HG03039 (cell line): Measurements from ENCODE around the gene MBTD1.
"Not testable (repeated sequence)": the region's sequence is repeated elsewhere in the genome, so short reads cannot be mapped to it uniquely, and the experiment has no call there.

Experiments used
- ATAC-seq: cut with Tn5 transposase; IDR thresholded peaks from one replicate; pipeline ENCODE4 v1.9.1; 2021; ENCODE audit warnings: mild to moderate bottlenecking, moderate library complexity; ENCODE audit not compliant: unreplicated experiment

The MBTD1 gene

DNA sequence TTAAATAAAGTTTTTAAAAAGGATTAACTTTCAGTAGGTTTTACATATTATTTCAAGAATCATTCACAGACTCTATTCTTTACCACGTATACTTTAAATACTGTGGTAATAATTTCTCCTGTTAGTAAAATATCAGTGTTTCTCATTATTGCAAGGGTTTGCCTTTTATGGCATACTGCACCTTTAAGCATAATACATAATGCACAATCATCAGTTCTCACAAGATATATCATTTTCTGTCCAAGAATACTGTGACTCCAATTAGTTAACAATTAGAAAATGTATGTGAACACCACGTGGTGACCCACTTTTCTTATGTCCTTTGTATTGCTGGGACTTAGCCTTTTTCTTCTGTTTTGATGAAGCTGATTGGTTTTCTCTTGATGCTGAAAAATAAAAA, 68.0 kb downstream of the MBTD1 start:
- ATAC-seq: no peak

DNA sequence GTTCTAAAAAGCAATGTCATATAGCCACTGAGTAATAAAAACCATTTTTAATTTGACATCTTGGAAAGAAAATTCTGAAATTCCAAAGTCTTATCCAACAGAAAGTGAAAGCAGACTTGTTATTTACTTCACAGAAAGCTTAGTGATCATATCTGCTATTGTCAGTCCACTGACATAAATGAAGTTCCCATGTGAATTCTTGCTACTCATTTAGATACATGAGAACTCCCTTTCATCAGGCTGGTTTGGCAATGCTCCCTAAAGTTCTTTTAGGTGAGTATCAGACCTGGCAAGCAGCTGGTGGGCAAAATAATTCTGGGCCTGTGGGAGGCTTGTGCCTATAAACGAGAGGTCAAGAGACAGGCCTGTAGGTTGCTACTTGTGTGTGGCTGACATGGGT, 70.2 kb downstream of the MBTD1 start:
- no peak for ATAC-seq

DNA sequence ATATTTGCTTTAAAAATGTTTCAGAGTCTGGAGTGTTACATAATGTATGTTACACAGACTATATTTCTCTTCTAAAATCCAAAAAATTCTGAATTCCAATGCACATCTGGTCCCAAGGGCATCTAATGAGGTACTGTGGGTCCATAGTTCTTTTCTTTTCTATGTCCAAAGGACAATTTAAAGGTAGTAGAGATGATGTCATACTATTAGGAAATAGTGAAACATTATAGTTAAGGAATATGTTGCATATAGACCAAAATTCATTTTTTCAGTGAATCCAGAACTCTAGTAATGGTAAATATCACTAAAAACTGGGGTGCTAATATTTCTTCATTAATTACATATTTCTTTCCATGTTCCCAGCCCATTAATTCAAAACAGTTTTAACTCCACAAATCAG, 70.7 kb downstream of the MBTD1 start:
- ATAC-seq: no peak

DNA sequence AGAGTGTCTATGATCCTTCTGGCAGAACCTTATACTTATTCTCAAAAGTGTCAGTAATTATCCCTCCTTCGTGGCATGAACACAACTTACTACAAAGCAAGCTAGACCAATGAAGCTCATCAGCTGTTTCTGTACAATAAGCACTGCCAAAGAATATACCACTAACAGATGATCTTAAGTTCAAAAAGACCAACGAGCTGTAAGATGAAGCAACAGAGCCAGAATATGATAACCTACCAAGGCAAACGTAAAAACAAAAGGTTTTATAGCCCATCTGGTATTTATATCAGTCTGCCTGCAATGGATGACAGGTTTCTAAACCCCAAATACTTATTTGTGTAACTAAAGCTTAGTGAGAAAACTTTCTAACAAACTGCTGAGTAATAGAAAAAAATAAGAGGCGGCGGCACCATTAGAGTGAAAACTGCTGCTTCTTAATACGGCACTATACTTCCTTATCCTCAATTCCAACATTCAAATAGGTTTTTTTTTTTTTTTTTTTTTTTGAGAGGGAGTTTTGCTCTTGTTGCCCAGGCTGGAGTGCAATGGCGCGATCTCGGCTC, 71.5 kb downstream of the MBTD1 start:
- ATAC-seq: no peak

DNA sequence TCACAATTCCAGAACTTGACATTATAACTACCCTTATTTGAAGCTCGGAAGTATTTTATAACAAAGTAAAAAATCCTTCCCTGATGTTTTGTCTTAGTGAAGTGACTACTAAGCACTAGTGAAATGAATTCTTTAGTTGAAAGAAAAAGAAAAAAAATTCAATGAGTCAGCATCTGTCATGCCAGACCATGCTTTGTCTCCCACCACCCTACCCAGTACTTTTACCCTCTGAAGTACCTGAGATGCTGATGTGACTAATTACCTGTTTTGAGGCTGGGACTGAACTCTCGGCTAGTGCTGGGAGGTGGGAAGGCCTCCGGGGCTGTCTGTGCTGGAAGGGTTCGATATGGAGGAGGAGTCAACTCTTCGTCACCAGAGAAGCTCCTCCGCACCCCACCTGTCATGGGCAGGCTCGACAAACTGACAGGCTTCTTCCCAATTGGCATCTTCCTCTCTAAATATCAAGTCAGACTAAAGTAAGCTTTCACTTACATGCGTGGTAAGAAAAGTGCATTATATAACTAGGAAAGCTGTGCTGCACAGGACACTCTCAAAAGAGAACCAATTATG, 74.0 kb downstream of the MBTD1 start:
- ATAC-seq: no peak

DNA sequence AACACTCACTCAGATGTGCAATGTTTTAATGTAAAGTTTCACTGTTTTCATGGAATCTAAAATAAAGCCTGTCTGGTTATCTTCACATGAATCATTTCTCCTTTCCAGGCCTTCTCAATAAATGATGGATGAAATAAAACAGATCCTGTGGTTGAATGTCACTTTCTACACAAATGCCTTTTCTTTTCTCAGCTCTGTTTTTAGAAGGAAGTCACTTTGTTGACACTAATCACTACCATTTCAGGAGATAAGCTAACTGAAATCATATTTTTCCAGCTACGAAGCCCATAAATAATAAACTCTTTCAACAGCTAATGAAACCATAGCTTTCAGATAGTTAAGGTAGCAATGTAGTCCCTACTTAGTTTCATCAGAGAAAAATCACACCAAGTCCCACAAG, 75.7 kb downstream of the MBTD1 start:
- ATAC-seq: no peak

DNA sequence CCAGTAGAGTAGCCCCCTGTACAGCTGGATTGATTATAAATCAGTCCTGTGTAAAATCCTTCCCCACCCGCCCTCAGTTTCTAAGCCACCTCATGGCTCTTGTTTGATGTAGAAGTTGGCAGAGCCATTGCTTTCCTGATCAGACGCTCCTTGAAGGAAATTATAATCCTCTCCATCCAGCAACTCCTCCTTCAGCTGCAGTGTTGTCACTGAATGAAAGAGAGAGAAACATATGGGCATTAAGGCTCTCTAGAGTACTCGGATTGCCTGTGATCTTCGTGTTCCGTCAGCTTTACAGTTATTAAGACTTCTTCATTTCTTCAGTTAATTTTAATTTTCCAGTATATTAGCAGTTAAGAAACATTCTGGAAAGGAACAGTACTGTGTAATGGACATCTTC, 79.4 kb downstream of the MBTD1 start:
- ATAC-seq: no peak

DNA sequence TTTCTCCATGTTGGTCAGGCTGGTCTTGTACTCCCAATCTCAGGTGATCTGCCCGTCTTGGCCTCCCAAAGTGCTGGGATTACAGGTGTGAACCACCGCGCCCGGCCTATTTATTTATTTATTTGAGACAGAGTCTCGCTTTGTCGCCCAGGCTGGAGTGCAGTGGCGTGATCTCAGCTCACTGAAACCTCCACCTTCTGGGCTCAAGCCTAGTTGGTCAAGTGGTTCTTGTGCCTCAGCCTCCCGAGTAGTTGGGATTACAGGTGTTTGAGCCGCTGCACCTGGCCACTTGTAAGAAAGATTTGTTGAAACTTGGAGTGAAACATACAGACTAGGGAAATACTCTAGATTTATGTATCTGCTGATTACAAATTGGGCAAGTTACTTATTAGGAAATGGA, 87.8 kb downstream of the MBTD1 start:
- not testable (repeated sequence) for ATAC-seq

DNA sequence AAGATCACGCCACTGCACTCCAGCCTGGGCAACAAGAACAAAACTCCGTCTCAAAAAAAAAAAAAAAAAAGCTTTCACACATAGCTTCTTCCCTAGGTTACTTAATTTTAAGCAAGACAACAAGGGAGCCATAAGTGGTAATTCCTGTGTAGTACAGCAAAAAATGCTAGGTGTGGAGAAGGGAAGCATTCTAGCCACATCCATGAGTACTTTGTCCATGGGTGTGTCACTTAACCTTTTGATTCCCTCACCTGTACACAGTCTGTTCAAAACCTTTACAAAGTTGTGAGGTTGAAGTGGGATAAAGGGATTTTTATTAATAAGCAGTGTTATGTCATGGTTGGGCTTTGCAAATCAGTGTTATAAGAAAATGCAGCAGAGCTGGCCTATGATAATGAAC, 89.1 kb downstream of the MBTD1 start:
- no peak for ATAC-seq

DNA sequence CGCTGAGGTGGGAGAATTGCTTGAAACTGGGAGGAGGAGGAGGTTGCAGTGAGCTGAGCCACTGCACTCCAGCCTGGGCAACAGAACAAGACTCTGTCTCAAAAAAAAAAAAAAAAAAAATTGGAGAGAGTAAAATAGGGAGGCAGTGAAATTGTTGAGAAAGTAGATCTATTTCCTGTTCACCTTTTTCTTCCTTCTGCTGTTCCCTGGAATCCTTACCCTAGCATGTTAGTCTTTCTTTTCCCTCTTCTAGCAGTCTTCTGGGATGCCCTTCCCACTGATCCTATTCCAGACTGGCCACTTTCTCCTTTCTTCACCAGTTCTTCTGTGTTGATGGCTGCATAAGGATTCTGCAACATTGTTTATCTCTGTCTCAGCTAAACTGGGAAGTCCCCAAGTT, 90.5 kb downstream of the MBTD1 start:
- no peak for ATAC-seq

DNA sequence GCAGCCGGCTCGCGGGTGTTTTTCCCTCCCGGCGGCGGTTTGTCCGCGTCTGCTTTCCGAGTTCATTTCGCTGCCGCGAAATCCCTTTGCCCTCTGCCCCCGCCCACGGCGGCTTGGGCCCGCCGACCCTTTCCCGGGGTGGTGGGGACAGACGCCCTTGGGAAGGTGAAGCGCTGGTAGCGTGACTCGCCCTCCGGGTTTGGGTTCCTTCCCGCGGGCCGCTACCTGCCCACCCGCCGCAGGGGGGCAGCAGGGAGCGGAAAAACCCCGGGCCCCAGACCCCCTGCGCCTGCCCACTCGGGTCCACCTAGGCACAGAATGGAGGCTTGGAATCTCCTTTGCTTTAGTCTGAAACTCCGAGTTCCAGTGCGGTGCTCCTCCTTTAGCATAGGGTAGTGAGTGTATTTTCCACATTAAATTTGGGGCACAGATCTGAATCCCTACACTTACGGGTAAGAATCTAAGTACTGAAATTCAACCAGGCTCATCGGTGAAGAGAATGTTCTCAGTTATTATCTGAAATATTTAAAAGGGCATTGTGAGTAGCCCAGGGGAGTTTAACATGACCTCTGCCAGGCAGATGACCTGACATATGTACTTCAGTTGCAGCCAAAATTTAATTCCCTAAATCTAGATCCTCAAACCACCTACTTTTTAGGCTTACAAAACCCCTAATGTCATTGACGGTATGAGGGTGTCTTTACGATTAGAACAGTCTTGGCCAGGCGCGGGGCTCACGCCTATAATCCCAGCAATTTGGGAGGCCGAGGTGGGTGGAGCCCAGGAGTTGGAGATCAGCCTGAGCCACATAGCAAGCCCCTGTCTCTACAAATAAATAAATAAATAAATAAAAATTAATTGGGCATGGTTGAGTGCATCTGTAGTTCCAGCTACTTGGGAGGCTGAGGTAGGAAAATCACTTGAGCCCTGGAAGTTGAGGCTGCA, 92.6 kb downstream of the MBTD1 start:
- peak; percentile 43 for ATAC-seq

DNA sequence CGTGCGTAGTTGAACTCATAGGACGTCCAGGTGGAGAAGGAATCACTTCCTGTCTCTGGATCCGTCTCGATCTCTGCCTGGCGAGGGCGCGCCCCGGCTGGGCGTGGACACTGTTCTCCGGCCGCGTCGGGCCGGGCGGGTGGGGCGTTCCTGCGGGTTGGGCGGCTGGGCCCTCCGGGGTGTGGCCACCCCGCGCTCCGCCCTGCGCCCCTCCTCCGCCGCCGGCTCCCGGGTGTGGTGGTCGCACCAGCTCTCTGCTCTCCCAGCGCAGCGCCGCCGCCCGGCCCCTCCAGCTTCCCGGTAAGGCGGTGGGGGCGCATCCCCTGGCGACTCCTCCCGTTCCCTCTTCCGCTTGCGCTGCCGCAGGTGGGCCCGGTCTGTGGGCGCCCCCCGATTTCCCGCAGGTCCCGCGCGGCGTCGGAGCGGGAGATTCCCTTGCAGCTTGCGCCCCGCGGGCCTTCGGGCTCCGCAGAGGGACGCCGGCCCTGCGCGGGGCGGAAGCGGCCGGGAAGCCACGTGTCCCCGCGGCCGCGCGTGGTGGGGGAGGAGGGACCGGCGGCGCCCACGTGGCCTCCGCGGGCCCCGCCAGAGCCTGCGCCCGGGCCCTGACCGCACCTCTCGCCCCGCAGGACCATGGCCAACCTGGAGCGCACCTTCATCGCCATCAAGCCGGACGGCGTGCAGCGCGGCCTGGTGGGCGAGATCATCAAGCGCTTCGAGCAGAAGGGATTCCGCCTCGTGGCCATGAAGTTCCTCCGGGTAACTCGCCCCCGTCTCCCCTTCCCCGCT, 93.5 kb downstream of the MBTD1 start, which contains the start of gene NME2:
NME2 (plus strand) TSS at position 214 of the 789 bp plus-strand sequence; CDS start at position 634, 420 bp downstream.
- peak; percentile 80 for ATAC-seq

DNA sequence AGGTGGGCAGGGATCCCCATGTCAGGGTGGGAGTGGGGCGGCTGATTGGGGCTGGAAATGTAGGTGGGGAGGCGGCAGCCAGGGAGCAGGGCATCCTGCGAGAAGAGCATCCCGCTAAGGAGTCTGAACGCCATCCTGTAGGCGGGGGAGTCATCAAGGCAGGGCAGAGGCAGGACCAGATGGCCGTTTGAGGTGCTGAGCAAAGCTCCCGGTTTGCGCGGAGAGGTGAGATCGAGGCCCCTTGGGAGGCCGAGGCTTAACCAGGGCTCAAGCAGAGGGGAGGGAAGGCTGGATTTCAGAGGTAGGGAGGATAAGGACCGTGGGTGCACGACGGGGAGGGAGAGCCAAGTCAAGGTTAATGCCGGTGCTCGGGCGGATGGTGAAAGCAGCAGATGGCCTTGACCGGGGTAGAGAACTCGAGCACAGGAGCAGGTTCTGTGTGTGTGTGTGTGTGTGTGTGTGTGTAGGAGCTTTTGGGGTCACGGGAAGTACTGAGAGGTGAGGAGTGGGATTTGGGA, 94.1 kb downstream of the MBTD1 start:
- peak; percentile 3 for ATAC-seq

DNA sequence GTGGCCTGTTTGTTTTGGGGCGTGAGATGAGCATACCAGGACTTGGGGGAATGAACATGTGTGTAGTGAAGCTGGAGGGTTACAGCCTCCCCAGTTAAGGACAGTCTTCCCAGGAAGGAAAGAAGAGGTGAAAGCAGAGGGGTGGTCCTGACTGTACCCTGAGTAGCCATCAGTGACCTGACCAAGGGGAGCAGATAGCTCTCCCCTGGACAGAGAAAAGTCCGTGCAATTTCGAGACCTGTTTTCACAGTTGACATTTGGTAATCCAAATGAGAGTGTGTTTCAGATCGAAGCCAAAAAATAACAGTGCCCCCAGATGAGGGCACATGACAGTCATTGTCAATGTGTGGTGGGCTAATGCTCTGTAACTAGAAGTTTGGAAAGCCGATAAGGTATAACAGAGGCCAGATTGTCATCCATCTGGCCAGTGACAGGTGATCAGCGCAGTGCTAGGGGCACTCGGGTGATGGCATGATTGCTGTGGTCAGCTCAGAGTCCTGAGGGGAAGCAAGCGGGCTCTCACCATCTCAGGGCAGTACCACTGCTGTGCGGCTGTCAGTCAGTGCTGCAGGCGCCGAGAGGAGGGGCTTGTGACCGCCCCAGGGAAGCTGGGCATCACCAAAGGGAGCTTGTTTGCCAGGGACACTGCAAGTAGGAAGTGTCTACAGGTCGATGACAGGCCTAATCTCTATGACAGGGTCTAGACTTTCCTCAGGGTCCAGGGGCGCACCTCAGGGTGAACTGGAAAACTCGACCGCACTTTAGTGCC, 94.8 kb downstream of the MBTD1 start:
- ATAC-seq: no peak

DNA sequence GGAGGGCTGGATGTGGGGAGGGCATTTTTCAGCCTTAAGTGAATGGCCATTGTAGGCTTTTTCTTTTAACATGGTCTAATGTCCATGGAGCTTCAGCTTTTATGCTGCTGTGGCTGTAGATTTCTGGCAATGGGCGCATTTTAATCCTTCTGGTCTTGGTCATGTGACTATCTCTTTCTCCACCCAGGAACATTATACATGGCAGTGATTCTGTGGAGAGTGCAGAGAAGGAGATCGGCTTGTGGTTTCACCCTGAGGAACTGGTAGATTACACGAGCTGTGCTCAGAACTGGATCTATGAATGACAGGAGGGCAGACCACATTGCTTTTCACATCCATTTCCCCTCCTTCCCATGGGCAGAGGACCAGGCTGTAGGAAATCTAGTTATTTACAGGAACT, 98.3 kb downstream of the MBTD1 start:
- ATAC-seq: no peak

DNA sequence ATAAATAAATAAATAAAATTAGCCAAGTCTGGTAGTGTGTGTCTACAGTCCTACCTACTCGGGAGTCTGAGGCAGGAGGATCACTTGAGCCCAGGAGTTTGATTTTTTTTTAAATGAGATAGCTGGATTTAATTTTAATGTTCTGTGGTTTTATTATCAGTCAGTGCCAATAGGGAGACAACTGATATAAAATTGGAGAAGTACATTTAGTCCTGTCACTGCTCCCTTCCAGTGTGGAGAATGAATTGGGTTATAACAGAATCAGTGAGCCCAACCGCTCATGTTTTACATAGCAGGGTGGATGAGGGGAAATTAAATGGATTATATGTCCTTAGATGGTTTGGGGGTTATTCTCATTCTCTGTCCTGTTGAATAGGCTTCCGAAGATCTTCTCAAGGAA, 100.2 kb downstream of the MBTD1 start:
- ATAC-seq: no peak

DNA sequence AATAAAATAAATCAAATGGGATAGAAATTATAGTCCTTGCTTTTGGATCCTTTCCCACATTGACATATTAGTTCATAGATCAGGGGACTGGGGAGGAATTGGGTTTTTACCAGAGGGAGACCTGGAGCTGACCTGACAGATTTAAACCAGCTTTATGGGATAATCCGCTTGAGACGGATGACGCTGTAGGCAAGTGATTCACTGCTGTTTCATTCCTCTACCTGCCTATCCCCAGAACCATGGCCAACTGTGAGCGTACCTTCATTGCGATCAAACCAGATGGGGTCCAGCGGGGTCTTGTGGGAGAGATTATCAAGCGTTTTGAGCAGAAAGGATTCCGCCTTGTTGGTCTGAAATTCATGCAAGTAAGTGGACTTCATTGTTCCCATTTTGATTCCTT, 104.4 kb downstream of the MBTD1 start:
- no peak for ATAC-seq

DNA sequence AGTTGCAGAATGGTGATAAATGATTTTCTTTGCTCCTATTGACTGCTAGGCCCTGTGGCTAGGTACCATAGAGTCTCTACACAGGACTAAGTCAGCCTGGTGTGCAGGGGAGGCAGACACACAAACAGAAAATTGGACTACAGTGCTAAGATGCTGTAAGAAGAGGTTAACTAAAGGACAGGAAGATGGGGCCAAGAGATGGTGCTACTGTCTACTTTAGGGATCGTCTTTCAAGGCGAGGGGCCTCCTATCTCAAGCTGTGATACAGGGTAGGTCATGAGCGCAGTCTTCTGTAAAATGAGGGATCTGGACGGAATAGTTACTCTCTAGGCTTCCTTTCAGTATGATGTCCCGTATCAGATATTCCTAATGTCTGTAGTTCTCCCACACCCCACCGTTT, 105.7 kb downstream of the MBTD1 start:
- no peak for ATAC-seq

DNA sequence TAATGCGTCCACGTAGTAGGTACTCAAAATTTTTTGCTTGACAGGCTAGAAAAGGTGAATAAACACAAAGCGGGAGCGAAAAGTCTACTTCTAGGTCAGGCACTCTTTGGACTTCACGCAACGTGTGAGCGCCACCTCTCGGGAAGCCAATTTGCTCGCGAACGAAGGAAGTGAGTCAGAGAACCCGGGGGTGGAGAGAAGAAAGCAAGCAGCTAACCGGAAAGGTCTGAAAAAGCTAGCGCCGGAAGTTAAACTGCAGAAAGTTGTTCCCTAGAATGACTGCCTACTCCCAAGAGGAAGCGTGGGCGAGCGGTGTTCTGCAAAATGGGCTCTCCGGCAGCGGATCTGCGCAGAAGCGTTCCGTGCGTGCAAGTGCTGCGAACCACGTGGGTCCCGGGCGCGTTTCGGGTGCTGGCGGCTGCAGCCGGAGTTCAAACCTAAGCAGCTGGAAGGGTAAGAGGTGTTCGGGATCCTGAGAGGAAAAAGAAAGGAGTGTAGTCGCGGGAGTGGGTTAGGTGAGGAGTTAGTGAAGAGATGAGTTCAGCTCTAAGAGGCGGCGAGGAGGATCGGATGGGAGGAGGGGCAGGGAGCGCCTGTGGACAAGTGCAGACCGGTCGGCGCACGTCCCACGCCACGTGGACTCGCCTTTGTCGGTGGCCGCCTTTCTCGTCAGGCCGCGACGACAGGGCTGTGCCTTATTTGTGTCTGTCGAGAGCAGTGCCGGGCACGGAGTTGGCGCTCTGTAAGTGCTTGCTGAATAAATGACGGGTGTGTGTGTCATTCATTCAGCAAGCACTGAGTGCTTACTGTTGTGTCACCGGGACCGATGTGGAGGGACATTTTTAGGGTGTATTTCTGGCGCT, 106.4 kb downstream of the MBTD1 start, which contains the start of gene NME1:
NME1 (plus strand) TSS at position 350 of the 863 bp plus-strand sequence. CDS start 2,096 bp downstream, outside the sequence.
- peak; percentile 88 for ATAC-seq
